Sigmoid colon (tissue), 7 donors: ENCODE results near the gene MAD1L1. TPM values are rescaled to one million over a fixed set of nuclear protein-coding genes. Genes with fewer than 3 reads are reported as not detected.
A peak's percentile ranks its signal among the peaks of the same experiment; 100 is the strongest.

Source experiments
- DNase-seq: peaks from one replicate; pipeline ENCODE4 v3.0.0-alpha.2; 2019
- H3K27ac ChIP-seq, 4 donors: fragments of 200-600 bp; sonication (generic); one replicate each; pipeline ENCODE4 v1.5.1; 2016 to 2019; ENCODE audit warnings: mild to moderate bottlenecking in 1 of 4
- H3K27me3 ChIP-seq, 3 donors: fragments of 200-600 bp; sonication (generic); one replicate each; pipeline ENCODE4 v1.5.1; 2019; ENCODE audit warnings: mild to moderate bottlenecking in 1 of 3
- H3K36me3 ChIP-seq, 4 donors: fragments of 200-600 bp; sonication (generic); one replicate each; pipeline ENCODE4 v1.5.1; 2016 to 2019
- H3K4me1 ChIP-seq, 4 donors: fragments of 200-600 bp; sonication (generic); one replicate each; pipeline ENCODE4 v1.5.1; 2017 to 2019
- H3K4me3 ChIP-seq, 4 donors: fragments of 200-600 bp; sonication (generic); one replicate each; pipeline ENCODE4 v1.5.1; 2017 to 2019; ENCODE audit warnings: mild to moderate bottlenecking in 2 of 4, moderate library complexity in 1 of 4
- H3K9me3 ChIP-seq, 4 donors: fragments of 200-600 bp in 3 of 4; sonication (generic) in 3 of 4; one replicate each; pipeline versions ENCODE4 v1.5.1 to v1.6.1; 2013 to 2019
- EP300 ChIP-seq, 4 donors: sonication (generic); formaldehyde crosslinking; IDR thresholded peaks; one replicate each; pipeline ENCODE4 v1.6.1; 2017; ENCODE audit warnings: antibody characterized with exemption in 4 of 4
- POLR2A ChIP-seq, 2 donors: fragments of 450-650 bp; IDR thresholded peaks; one replicate each; pipeline ENCODE4 v1.6.1; 2016; ENCODE audit warnings: antibody characterized with exemption in 2 of 2, mild to moderate bottlenecking in 2 of 2, moderate library complexity in 2 of 2
- POLR2AphosphoS5 ChIP-seq, 4 donors: sonication (generic); formaldehyde crosslinking; IDR thresholded peaks; one replicate each; pipeline ENCODE4 v1.6.1; 2017; ENCODE audit warnings: antibody characterized with exemption in 4 of 4
- WGBS, 2 donors: extraction: QIAGEN DNeasy Blood & Tissue Kit; methylation state at CpG; one replicate each; pipeline ENCODE4 v1.1.7; 2013; 5-methylcytosine and 5-hydroxymethylcytosine counted together
- intact Hi-C: fragments of 100-400 bp; cut with DNase I; formaldehyde crosslinking; loops from one replicate; pipeline ENCODE4 v1.15.1; 2023
- polyA plus RNA-seq, 3 donors: library from polyadenylated mRNA; stranded (reverse); fragments of 200-250 nt; gene quantifications; one replicate each; pipeline ENCODE4 v1.2.3, GENCODE V29; 2013
- total RNA-seq, 4 donors: library from RNA; depleted of rRNA; stranded (reverse); fragments of >200 nt; gene quantifications; one replicate each; pipeline ENCODE4 v1.1.0, GENCODE V29; 2016
- TF ChIP-seq, protein P1 (sequence below), 4 experiments: fragments of 450-650 bp in 3 of 4; fragments of 200-600 bp in 1 of 4; IDR thresholded peaks; one replicate each; pipeline ENCODE4 v1.5.1; 2016 to 2019; ENCODE audit warnings: antibody characterized with exemption in 4 of 4, mild to moderate bottlenecking in 3 of 4, moderate library complexity in 2 of 4
- donor health status: healthy with polysubstance abuse.
- donor health status: Bipolar disorder and iron deficiency.
- donor health status: healthy.

Gene MAD1L1
- total and polyA plus RNA-seq, 7 donors = 10.2 to 38.4 (median 20.6) TPM

DNA sequence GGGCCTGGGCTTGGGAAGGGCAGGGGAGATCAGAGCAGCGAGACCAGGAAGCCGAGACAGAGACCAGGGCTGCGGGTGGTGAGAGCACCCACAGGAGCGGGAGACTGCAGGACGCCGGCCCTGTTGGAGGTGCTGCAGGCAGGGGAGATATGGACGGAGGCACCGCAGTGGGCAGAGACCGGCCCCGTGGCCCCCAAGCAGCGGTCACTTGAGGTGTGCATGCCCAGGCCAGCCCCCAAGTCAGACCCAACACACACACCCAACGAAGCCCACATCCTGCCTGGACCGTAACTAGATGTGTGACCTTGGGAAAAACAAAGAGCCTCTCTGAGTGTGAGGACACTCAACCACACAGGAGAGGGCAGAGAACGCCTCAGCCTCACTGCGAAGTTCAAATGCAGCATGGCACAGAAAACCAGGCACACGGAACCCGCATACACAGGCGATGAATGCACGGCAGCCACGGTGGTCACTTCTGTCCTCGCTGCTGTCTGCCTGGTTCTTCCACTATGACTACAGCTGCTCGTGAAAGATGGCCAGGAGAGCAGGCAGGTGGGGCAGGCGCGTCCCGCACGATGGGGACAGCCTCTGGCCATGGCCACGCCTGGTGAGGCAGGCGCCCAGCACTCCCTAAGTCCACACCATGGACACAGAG is 214.7 kb downstream of the MAD1L1 start:
- DNase-seq = peak; percentile 61
- Histone ChIP-seq H3K27ac (peak overlapping the region in 1 of 4 donors; percentile 78), H3K36me3 (no peaks in the 10 kb centered on the region), H3K27me3 (no peaks in the 10 kb centered on the region), H3K4me3 (no peak overlapping the region), H3K9me3 (no peaks in the 10 kb centered on the region), H3K4me1 (peaks cover 0 to 20% (median 5%) of the 10 kb centered on the region in 4 donors)
- TF ChIP-seq POLR2AphosphoS5 (IDR thresholded peaks at IDR 0.05) (no peak), POLR2A (IDR thresholded peaks at IDR 0.05) (no peak), EP300 (IDR thresholded peaks at IDR 0.05) (no peak)
- TF ChIP-seq, protein P1, sequence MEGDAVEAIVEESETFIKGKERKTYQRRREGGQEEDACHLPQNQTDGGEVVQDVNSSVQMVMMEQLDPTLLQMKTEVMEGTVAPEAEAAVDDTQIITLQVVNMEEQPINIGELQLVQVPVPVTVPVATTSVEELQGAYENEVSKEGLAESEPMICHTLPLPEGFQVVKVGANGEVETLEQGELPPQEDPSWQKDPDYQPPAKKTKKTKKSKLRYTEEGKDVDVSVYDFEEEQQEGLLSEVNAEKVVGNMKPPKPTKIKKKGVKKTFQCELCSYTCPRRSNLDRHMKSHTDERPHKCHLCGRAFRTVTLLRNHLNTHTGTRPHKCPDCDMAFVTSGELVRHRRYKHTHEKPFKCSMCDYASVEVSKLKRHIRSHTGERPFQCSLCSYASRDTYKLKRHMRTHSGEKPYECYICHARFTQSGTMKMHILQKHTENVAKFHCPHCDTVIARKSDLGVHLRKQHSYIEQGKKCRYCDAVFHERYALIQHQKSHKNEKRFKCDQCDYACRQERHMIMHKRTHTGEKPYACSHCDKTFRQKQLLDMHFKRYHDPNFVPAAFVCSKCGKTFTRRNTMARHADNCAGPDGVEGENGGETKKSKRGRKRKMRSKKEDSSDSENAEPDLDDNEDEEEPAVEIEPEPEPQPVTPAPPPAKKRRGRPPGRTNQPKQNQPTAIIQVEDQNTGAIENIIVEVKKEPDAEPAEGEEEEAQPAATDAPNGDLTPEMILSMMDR (IDR thresholded peaks at IDR 0.05) = no peak
- 89 to 90% methylated on average over 28 of the region's 28 CpGs for WGBS, 2 donors
- intact Hi-C loops = no loop called here

DNA sequence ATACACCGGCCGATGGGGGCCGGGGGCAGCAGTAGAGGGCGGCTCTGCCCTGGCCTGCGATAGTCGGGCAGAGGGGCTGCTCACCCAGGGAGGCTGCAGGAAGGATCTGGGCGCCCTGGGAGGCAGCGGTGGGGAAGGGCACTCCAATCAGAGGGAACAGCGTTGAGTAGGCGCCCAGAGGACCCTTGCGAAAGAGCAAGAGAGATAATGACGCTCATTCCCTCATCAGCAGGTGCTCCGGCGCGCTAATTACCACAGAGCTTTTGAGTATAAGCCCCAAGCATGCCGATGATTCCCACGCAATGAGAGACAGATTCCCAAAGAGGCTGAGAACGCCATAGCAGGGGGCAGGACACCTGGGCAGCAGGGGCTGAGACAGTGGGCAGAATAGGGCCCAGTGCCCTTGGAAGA is 215.3 kb downstream of the MAD1L1 start:
- intact Hi-C loops = no loop called here
- Histone ChIP-seq H3K27me3 (no peaks in the 10 kb centered on the region), H3K27ac (no peak overlapping the region), H3K4me3 (no peak overlapping the region), H3K9me3 (no peaks in the 10 kb centered on the region), H3K36me3 (peaks cover 0 to 1% (median 0%) of the 10 kb centered on the region in 4 donors), H3K4me1 (peaks cover 0 to 20% (median 7%) of the 10 kb centered on the region in 4 donors)
- WGBS, 2 donors = 97% methylated on average over 18 of the region's 18 CpGs
- DNase-seq = peak; percentile 43
- no peak for TF ChIP-seq EP300 (IDR thresholded peaks at IDR 0.05)
- no peak for TF ChIP-seq POLR2AphosphoS5 (IDR thresholded peaks at IDR 0.05)
- TF ChIP-seq POLR2A (IDR thresholded peaks at IDR 0.05) = no peak
- TF ChIP-seq, protein P1 (IDR thresholded peaks at IDR 0.05) = no peak

DNA sequence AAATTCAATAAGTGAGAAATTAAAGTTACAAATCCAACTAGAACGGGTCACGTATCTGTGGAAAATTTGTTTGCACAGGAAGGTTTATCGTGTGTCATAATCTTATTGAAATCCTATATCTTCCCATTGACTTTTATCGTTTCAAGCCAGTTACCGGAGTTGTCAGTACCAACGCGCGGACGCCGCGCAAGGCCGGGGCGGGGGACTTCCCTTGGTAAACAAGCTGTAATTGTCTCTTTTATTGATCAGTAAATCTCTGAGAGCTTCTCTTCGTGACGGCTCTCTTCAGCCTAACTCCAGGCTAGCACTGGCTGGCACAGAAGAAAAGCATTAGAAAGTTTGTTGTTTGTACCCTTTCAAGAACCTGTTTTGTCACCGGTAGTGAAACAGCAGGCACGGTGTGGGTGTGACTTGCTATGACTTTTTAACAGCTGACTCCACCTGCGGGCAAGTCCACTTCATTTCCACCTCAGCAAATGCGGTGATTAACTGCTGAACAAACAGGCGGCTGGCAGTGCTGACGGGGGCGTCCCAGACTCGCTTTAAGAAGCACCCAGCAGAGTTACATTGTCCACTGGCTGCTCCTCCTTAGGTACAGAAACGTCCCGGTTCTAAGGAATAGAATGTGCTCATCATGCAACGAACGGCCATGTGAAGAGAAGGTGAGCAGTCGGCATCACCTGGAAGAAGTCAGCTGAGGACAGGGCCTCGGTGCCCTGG is 215.8 kb downstream of the MAD1L1 start:
- H3K27me3 ChIP-seq = no peaks in the 10 kb centered on the region
- no peak for TF ChIP-seq EP300 (IDR thresholded peaks at IDR 0.05)
- TF ChIP-seq, protein P1 (IDR thresholded peaks at IDR 0.05) = no peak
- TF ChIP-seq POLR2AphosphoS5 (IDR thresholded peaks at IDR 0.05) = no peak
- no peak for TF ChIP-seq POLR2A (IDR thresholded peaks at IDR 0.05)
- no peaks in the 10 kb centered on the region for H3K9me3 ChIP-seq
- intact Hi-C loops = no loop called here
- WGBS, 2 donors = 88 to 90% methylated on average over 29 of the region's 29 CpGs
- H3K36me3 ChIP-seq = peaks cover 0 to 4% (median 0%) of the 10 kb centered on the region in 4 donors
- H3K4me3 ChIP-seq = no peak overlapping the region
- peaks cover 0 to 20% (median 7%) of the 10 kb centered on the region in 4 donors for H3K4me1 ChIP-seq
- H3K27ac ChIP-seq = no peak overlapping the region
- peak; percentile 46 for DNase-seq

DNA sequence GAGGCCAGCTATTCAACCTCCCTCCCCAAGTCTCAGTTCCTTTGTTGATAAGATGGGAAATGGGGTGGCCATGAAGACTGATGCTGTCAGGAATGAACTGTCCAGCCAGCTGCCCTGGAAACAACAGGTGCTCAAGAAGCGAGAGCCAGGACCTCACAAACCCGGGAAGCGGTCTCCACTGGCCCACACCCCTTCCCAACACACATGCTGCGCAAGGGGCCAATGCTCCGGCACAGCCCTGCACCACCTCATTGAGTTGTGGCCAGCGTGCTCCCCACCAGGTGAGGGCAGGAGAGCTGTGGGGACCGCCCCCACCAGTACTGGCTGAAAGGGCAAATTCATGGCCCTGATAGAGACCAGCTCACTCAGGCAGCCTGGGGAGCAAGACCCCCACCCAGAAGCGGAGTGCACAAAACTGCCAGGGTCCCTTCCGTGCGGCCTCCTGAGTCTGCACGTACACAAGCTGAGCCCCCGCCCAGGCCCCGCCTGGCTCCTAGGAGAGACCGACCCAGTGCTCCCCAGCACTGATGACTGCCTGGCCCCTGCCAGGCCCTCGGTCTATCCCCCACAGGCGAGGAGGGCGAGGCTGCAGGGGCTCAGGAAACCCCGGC is 216.6 kb downstream of the MAD1L1 start:
- intact Hi-C loops = no loop called here
- DNase-seq = peak; percentile 55
- TF ChIP-seq POLR2AphosphoS5 (IDR thresholded peaks at IDR 0.05) = no peak
- Histone ChIP-seq H3K27me3 (no peaks in the 10 kb centered on the region), H3K4me1 (peaks cover 0 to 20% (median 7%) of the 10 kb centered on the region in 4 donors), H3K4me3 (no peak overlapping the region), H3K9me3 (no peaks in the 10 kb centered on the region), H3K36me3 (peaks cover 0 to 4% (median 0%) of the 10 kb centered on the region in 4 donors), H3K27ac (no peak overlapping the region)
- 96 to 97% methylated on average over 18 of the region's 18 CpGs for WGBS, 2 donors
